Lower leg skin (tissue), 3 donors: ENCODE results near the gene DVL1.

Experiments used
- CTCF ChIP-seq, 3 donors: fragments of 450-650 bp; IDR thresholded peaks; one replicate each; pipeline ENCODE4 v1.5.1; 2016; ENCODE audit warnings: antibody characterized with exemption in 3 of 3, mild to moderate bottlenecking in 3 of 3, moderate library complexity in 2 of 3
- POLR2A ChIP-seq, 2 donors: fragments of 450-650 bp; IDR thresholded peaks; one replicate each; pipeline ENCODE4 v1.6.1; 2016 to 2017; ENCODE audit warnings: antibody characterized with exemption in 2 of 2, mild to moderate bottlenecking in 1 of 2, moderate library complexity in 1 of 2

DNA sequence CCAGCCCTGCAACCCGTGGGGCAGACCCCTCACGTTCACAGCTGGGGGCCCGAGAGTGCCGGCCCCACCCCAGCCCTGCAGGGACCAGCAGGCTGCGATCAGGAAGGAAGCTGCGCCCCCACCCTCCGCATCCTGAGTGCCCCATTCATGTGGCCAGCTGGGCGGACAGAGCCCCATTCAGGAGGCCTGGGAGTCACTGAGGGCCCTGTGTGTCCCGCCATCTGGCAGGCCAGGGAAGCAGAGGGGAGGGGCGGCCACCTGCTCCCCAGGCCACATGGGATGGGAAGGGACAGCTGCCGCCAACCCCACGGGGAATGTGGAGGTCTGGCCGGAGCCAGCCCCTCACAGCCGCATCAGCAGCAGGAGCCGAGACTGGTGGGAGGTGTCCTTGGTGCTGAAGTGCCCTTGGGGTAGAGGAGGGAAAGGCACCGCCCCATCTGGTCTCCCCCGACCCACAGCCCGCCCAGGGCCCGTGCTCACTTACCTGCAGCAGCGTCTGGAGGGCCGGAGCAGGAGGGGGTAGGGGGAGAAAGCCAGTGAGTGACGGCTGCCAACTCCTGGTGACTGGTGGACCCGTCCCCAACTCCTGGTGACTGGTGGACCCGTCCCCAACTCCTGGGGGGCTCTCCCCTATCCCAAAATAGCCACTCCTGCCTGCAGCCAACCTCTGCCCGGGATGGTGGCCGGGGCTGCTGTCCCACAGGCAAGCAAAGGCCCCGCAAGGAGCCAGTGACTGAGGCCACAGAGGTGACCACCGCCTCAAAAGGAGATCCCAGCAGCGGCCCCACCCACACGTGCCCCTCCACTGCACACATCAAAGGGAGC is 50.1 kb downstream of the DVL1 start:
- no peak for TF ChIP-seq CTCF (IDR thresholded peaks at IDR 0.05)
- no peak for TF ChIP-seq POLR2A (IDR thresholded peaks at IDR 0.05)
